GM19452 (cell line): ENCODE results near the gene PAK6.

Source experiments
- ATAC-seq: cut with Tn5 transposase; IDR thresholded peaks from one replicate; pipeline ENCODE4 v1.9.1; 2021; ENCODE audit not compliant: unreplicated experiment

The PAK6 gene

DNA sequence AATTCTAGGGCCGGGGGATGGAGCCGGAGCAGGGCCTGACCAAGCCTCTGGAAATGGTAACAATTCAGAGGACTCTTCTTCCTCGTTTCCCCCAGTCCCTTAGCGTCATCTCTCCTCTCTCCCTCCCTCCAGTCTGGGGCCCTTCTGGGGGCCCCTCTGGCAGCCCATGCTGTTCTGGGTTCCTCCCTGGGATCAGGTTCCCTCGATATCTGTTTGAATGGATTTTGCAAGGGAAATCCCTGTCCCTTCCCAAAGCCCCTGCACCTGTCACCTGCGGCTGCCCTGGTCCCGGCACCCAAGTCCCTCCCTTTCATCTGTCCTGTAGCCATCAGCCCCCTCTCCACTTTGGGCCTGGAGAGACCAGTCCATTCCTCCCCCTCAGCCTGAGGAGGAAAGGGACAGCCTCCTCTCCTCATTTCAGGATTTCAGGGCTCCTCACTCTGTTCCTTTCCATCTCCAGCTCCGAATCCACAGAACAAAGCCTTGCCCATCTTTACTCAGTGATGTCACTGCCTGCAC lies 70.5 kb downstream of the PAK6 start:
- no peak for ATAC-seq

DNA sequence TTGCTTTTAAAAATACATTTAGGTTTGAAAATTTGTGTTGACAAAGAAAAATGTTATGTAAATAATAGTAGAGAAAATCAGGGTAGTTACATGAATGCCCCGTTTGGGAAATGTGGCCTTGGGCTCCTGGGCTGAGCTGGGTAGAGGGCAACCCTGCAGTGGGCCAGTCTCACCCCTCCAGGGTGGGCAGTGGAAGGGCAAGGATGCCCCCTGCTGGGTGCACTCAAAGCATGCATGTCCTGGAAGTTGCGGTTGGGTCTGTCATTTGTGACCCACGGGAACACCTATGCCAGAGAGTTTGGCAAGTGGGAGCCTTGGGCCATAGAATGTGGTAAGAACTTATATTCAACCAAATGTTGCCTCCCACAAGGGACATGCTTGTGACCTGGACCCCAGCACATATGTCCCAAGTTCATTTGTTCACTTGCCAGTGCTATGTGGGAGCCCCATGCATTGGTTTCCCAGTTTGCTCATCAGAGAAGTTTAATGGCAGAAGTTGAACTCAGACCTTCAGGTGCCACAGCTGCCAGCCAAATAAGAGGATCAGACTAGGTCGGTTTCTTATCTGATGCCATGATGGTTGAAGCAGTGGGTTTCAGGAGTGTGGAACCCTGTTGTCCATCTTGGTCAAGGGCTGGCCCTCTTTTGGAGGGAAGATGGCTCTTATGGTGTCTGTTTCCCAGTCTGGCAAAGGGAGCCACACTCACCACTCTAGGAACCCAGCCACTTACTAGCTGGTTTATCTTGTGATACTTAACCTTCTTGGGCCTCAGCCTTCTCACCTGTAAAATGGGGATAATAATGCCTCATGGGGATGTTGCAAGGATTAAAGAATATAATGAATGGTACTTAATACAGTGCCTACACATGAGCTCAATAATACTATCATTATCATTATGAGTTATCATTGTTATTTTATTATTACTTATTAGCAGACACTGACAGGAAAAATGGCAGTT lies 71.4 kb downstream of the PAK6 start:
- no peak for ATAC-seq

DNA sequence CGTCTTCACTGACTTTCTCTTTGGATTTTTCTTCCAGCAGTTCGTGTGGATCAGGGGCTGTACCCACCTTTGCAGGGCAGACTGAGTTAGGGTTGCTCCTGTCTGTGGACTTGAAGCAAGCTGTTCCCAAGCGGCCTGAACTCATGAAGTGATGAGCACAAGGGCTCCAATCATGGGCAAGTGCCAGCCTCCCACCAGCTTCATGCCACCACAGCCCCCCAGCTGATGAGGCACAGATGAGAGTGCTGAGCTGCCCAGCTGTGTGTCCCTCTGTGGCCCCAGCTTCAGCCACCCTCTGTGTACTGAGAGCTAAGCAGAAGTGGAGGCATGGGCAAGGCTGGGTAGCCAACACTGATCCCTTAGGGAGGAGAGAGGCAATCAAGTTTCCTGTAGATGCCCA lies 72.1 kb downstream of the PAK6 start:
- ATAC-seq = no peak

DNA sequence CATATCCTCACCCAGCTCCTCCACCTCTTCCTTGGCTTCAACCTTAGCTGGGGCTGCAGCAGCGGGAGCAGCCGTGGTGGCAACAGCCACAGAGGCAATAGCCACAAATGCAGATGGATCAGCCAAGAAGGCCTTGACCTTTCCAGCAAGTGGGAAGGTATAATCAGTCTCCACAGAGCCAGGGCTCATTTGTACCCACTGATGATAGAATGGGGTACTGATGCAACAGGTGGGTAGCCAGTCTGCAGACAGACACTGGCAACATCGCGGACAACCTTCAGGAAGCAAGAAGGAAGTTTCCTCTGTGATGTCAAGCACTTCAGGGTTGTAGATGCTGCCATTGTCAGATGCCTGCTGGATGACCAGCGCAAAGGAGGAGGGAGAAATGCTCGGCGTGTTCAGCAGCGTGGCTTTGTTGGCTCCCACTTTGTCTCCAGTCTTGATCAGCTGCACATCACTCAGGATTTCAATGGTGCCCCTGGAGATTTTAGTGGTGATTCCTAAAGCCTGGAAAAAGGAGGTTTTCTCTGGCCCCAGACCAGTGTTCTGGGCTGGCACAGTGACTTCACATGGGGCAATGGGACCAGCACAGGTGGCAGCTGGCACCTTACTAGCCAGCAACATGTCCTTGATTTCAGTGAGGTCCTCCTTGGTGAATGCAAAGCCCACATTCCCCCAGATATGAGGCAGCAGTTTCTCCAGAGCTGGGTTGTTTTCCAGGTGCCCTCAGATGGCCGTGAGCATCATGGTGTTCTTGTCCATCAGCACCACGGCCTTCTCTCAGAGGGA lies 73.7 kb downstream of the PAK6 start:
- ATAC-seq = no peak

DNA sequence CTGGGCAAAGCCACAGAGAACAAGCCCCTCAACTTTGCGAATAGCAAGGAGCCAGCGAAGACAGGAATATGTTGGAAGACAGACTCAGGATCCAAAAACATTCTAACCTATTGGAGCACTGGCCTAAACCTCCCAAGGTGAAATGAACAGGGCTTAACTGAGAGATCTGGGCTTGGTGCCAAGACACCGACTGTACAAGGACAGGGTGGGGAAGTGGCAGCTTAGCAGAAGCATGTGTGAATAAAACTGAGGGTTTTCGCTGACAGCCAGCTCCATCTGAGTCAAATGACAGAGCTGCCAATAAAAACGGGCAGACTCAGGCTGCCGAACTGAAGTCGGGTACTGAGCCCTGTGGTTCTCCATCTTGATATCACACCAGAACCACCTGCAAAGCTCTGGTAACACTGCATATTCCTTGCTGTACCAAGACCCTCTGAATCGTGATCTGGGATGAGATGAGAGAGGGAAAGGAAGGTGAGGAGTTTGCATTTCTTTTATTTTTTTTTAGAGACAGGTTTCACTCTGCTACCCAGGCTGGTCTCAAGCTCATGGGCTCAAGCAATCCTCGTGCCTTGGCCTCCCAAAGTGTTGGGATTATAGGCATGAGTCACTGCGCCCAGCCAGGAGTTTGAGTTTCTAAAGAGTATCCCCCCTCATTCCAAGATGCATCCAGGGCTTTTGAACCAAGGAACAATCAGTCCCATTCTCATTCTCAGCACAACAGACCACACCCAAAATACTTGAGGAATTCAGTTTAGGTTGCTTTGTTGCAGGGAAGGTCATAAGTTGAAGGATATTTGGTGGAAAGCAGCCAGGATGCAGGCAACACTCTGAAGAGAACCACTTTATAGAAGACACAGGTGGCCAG lies 74.9 kb downstream of the PAK6 start:
- no peak for ATAC-seq

DNA sequence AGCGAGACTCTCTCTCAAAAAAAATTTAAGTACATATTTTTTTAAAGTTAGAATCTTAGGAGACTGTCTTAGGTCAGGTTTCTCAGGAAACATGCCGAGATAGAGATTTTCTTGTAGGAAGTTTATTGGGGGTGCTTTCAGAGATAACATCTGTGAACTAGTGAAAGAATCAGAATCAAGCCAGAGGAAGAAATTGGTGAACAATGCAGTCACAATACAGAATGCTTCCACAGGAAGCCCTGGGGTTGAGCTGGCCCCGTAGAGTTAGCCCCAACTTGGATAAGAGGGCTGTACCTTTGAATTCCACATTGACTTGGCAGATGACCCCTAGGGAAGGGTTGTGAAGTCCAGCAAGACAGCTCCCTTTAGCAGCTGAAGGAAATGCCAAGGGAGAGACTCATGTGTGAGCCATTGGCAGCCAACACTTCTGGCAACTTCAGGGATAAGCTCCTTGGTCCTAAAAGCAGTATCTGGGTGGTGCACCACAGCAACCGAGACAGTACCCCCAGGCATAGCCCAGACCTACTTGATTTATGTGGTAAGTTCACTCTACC lies 75.9 kb downstream of the PAK6 start:
- ATAC-seq = no peak

DNA sequence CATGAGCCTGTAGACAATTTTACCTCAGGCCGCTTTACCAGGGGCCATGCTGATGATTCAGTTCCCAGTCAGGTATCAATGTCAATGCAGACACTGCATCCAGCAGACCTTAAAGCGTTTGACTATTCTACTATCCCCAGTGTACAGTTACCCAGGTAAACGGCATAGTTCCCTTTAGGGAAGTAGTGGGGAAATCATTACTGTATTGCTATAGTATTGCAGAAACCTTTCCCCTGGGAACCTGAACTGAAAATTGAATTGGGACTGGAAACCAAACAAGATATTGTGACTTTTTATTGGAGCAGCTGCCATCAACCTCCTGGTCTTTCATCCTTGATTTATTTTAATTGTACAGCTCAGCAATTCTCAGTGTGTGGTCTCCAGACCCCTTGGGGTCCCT lies 78.1 kb downstream of the PAK6 start:
- no peak for ATAC-seq

DNA sequence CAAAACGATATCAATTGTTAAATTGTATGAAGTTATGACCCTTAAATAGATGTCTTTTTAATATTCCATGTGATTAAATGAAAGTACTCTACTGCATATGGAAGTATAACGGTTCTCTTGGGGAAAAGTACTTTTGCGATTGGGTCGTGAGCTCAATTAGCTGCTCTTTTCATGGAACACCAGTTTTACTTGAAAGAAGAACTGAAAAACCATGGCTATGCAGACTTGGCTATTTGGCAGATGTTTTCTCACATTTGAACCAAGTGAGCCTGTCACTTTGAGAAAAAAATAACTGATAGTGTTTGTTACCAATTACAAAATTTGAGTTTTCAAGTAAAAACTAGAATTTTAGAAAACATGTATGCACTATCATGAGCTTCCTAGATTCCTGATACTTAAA lies 78.7 kb downstream of the PAK6 start:
- ATAC-seq = no peak

DNA sequence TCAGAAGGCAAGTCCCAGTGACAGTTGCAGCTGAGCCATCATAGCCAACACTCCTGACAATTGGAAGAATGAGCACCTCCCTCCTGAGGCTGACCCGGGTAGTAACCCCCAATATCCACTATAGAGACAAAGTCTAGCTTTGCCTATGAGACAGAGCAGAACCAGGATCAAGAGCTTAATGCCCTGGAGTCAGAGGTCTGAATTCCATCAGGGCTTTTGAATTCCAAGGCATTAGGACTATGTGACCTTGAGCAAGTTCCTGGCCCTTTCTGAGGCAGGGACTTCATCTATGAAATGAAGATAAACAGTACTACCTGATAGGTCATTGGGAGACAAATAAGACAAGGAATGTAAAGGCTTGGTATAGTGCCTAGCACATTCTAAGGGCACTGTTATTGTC lies 81.5 kb downstream of the PAK6 start:
- ATAC-seq = no peak

DNA sequence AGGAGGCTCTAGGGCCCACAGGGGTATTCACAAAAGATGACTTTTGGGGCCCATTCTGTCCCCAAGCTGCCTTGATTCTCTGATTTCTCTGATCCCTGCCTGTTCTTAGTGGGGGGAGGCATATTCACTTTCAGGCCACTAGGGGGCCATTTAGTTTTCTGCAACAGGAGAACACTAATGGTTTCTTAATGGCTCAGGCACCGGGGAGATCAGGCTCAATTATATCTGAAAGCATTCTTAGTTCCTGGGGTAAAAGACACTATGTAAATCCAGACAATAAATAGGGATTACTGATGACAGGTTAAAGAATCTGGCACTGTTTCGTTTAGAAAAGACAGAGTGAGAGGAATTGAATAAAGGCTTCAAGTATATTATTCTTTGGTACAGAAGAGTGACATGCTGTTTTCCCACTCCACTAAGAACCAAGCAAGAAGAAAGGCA lies 82.1 kb downstream of the PAK6 start:
- no peak for ATAC-seq

DNA sequence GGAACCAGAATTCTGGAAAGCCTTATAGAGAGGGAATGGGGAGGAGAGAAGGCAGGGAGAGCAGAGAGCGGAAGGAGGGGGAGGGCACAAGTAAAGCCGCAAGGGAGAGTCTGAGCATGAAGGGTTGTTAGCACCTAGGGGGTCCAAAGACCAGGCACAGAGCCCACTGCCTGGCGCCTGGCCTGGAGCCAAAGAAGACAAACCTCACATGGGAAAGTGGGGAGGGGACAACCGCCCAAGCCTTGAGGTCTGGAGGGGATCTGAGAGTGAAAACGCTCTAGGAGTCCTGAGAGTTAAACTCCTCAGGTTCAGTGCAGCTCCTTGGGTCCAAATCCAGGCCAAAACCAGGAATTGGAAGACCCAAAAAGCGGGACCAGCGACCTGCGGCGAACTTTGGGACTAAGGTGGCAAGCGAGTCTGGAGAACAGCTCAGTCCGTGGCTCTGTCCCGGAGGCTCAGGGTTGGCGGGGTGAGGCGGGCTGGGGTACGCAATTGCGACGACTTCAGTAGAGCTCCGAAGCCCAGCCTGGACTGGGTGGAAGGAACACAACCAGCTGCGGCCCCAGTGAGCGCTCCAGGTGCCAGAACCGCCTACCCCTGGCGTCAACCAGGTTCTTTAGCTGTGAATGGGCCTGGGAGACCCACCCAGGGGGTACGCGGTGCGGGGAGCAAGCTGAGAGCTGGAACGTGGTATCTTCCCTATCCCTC lies 83.8 kb downstream of the PAK6 start:
- no peak for ATAC-seq

DNA sequence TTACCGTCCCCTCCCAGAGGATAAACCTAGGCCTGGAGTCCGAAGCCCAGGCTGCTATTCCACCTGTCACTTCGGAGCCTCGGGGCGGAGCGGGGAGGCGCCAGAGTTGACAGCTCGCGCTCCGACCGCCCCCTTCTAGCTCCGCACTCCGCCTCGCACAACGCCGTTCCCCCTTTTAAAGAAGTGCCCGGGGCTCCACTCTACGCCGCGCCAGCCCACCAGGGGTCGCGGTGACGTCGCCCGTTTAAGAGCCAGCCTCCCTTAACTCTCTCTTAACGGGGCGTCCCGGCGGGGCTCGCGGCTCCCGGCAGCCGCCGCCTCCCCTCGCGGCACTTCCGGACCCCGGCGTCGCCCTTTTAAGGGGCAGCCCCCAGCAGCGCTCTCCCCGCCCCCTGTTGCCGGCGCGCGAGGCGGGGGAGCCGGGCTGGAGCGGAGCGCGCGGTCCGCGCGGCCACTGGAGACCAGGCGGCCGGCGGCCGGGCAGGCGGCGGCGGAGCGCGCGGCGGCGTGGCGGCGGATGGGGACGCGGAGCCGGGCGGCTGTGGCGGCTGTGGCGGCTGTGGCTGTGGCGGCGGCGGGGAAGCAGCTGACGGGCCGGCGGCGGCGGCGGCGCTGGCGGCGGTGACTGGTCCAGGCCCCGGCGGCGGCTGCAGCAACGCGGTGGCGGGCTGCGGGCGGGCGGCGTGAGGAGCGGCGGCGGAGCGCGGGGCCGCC lies 84.5 kb downstream of the PAK6 start, which contains the start of gene INAFM2:
INAFM2 (plus strand) TSS at position 454 of the 714 bp plus-strand sequence. CDS start 364 bp downstream, outside the sequence.
- ATAC-seq = peak; percentile 84

DNA sequence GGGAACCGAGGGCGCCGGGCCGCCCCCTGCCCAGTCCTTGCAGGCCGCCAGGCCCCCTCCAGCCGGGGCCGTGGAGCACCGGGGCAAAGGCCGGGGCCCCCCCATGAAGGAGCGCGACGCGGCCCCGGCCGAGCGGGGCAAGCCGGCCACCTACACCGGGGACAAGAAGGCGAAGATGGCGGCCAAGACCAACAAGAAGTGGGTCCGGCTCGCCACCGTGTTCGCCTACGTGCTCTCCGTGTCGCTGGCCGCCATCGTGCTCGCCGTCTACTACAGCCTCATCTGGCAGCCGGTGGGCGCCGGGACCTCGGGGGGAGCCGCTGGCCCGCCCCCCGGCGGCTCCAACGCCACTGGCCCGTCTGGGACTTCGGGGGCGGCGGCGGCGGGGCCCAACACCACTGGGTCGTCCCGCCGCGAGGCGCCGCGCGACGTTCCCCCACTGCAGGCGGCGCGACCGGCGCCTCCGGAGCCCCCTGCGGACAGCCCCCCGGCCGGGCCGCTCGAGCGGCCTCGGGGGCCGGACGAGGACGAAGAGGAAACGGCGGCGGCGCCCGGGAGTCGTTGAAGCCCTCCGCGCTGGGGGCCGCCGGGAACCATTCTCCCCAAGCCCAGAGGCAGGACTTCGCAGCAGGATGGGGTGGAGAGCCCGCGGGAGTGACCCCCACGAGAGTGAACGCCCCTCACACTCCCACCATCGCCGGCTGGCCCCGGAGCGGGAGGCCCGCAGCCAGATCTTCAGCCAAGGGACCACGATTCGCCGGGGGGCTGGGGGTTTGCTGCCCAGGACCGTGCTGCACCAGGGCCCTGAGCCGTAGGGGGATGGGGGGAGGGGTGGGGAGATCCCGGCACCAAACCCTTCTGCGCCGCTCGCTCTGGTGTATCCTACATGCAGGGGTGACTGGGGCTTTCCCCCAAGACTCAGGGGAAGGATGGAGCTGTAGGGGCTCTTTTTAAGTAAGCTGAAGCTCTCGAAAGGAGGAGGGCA lies 85.4 kb downstream of the PAK6 start:
- ATAC-seq = no peak

DNA sequence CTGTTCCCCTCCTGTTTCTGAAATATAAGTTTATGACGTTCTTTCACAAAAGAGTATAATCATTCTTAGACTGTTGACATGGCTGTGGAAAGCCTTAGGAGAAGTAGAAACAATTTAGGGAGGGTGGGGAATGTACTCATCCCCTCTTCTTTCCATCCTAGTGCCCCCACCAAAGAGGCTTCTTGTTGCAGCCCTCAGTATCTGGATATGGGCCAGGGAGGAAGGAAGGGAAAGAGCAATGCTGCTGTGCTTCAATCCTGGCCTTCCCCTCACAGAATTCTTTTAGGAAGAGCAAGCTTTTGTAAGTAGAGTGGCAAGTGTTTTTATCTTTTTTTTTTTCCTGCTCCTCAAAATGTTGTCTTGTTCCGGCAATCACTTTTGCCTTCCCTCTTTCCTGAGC lies 86.3 kb downstream of the PAK6 start:
- no peak for ATAC-seq

DNA sequence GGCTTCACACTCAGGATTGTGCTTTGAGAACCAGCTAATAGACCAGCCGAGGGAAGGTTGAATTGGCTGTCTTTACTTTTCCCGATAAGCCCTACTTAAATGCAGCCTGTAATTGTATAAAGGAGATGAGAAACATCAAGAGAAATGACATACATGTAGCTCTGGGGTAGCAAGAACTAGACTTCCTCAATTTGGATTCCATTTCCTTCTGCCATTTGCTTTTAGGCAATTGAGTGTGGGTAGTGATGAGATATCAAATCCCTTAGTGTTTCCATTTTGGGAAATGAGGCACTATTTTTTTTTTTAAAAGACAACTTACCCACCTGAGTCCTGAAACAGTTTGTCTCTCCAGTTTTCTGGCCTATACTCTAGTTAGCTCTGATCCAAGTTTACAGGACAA lies 86.8 kb downstream of the PAK6 start:
- ATAC-seq = no peak
